Measurements from ENCODE around the gene TMTC3.

The TMTC3 gene

GRCh38 chr12:88227263-88227662, 85.2 kb downstream of the TMTC3 start:
- no peak for DNase-seq (ENCODE audit: low spot score)

GRCh38 chr12:88227871-88228270, 85.8 kb downstream of the TMTC3 start:
- DNase-seq (ENCODE audit: low spot score), result no peak

- no peak for DNase-seq (ENCODE audit: low spot score)
Measured at GRCh38 chr12:88228720-88229119, 86.6 kb downstream of the TMTC3 start.

DNA sequence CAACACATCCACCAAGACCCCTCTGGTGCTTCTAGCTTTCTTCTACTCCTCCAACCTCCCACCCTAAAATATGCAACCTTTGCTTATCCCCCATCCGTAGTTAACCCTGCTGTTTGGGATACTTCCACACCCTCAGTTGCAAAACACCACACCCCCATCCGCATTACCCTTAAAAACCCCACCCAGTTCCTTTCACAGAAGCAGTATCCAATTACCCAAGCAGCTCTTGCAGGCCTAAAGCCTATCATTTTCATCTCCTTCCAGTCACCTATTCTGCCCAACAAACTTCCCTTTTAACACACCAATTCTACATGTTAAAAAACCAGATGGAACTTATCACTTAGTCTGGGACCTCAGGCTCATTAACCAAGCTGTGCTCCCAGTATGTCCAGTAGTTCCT, 88.2 kb downstream of the TMTC3 start:
- no peak for DNase-seq (ENCODE audit: low spot score)

- DNase-seq (ENCODE audit: low spot score), result no peak
Measured at GRCh38 chr12:88235183-88235833, 93.2 kb downstream of the TMTC3 start.

GRCh38 chr12:88237954-88238353, 95.8 kb downstream of the TMTC3 start:
- DNase-seq (ENCODE audit: low spot score), result no peak

DNA sequence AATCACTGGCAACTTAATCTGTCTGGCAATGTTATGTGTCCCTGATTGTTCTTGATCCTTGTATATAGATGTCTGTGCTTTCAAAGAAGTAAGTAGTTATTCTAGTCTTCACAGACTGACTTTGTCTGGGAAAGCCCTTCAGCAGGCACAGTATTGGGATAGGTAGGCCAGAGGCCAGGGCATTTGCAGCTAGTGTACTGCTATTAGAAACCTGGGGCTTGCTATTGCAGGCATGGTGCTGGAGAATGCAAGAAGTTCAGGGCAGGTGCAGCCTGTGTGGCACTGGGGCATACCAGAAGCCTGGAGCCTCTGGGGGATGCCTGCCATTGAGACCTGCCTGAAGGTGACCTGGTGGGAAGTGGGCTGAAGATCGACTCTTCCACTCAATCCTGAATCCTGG, 96.3 kb downstream of the TMTC3 start:
- no peak for DNase-seq (ENCODE audit: low spot score)

GRCh38 chr12:88241862-88242570, 99.9 kb downstream of the TMTC3 start:
- peak; percentile 85 for DNase-seq (ENCODE audit: low spot score)

GRCh38 chr12:88242571-88242925, 100.4 kb downstream of the TMTC3 start:
- peak; percentile 14 for DNase-seq (ENCODE audit: low spot score)

- DNase-seq (ENCODE audit: low spot score), result no peak
Measured at GRCh38 chr12:88242939-88243338, 100.8 kb downstream of the TMTC3 start.

DNA sequence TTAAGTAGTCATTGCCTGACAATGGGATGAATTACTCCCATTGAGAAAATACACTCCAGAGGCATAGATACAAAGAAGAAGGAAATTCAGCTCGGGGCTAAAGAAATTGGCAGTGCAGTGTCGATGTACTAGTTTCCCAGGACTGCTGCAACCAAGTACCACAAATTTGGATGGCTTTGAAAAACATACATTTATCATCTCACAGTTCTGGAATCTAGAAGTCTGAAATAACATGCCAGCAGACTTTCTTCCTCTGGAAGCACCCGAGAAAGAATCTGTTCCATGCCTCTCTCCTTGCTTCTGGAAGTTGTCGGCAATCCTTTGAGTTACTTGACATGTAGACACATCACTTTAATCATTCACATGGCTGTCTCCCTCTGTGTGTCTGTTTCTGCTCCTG, 101.9 kb downstream of the TMTC3 start:
- DNase-seq (ENCODE audit: low spot score), result no peak

DNA sequence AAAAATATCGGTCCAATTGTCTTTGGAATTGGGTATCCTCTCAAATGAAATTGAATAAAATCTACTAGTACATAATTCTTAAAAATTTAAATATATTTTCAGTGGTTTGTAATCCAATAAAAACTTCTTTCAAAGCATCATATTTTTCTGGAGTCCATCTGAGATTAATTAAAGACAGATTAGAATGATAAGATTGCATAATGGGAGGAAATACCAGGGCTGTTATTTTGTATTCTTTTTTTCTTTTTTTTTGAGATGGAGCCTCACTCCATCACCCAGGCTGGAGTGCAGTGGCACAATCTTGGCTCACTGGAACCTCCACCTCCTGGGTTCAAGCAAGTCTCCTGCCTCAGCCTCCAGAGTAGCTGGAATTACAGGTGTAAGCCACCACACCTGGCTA, 103.8 kb downstream of the TMTC3 start:
- peak; percentile 10 for DNase-seq (ENCODE audit: low spot score)

GRCh38 chr12:88247241-88247643, 105.1 kb downstream of the TMTC3 start:
- DNase-seq (ENCODE audit: low spot score), result peak; percentile 71

GRCh38 chr12:88248606-88249005, 106.5 kb downstream of the TMTC3 start:
- DNase-seq (ENCODE audit: low spot score), result no peak
